K562 (cell line): ENCODE results near the gene TSC1. TPM values are rescaled to one million over a fixed set of nuclear protein-coding genes. Genes with fewer than 3 reads are reported as not detected.

Source experiments
- ATAC-seq: fragments of 200-7000 bp; cut with Tn5 transposase; 3 replicates; pipeline ENCODE4 v1.9.1; 2020; ENCODE audit warnings: moderate library complexity
- BruUV-seq: library from RNA; stranded (reverse); fragments of 400-500 nt; replicated peaks from 2 replicates; lab custom pipeline; 2021; lab: Mats Ljungman, UMichigan
- CTCF ChIA-PET: fragments of 300-600 bp; formaldehyde crosslinking; extraction: SDS; loops from one replicate; lab custom pipeline; 2021; ENCODE audit warnings: low intra/inter-chr PET ratio; lab: Yijun Ruan, JAX
- POLR2A ChIA-PET: fragments of 300-600, 350-650 bp; sonication (Branson Sonifier 250); formaldehyde crosslinking; extraction: SDS; loops from one replicate; lab custom pipeline; 2021; ENCODE audit warnings: antibody characterized with exemption, inconsistent platforms; lab: Yijun Ruan, JAX
- DNase-seq, 4 experiments: peaks; one replicate each; pipeline versions ENCODE4 v3.0.0 to v3.0.0-alpha.2; 2011 to 2018; ENCODE audit warnings: low spot score in 3 of 4, mixed read lengths in 3 of 4; ENCODE audit errors: extremely low read depth in 1 of 4
- FAIRE-seq: peaks from 2 replicates; lab custom pipeline; 2011; peaks lifted over from hg19 to GRCh38; lab: Jason Lieb, UNC
- H2AFZ ChIP-seq: 2 replicates; pipeline ENCODE4 v1.6.0; 2011; ENCODE audit warnings: low read depth, low read length, control low read depth, inconsistent platforms
- H3K27ac ChIP-seq: fragments of 200-600 bp; 3 replicates; pipeline ENCODE4 v1.8.0; 2011; ENCODE audit warnings: low read depth, mild to moderate bottlenecking, control low read depth, inconsistent platforms, low read length, moderate library complexity, mixed read lengths; ENCODE audit errors: extremely low read depth
- H3K27me3 ChIP-seq, 2 experiments: fragments of 300-600 bp in 1 of 2; 2 replicates in 1 of 2; 3 replicates in 1 of 2; pipeline versions ENCODE4 v1.6.0 to v1.8.0; 2011; ENCODE audit warnings: inconsistent platforms in 2 of 2, low read length in 2 of 2, mild to moderate bottlenecking in 1 of 2, mixed read lengths in 1 of 2, moderate library complexity in 1 of 2; ENCODE audit not compliant: control insufficient read depth in 2 of 2, insufficient read depth in 2 of 2
- H3K36me3 ChIP-seq: fragments of 300-600 bp; 3 replicates; pipeline ENCODE4 v1.8.0; 2011; ENCODE audit warnings: mild to moderate bottlenecking, low read length, inconsistent platforms; ENCODE audit not compliant: control insufficient read depth, insufficient read depth
- H3K4me1 ChIP-seq, 2 experiments: fragments of 200-600 bp in 1 of 2; replicated peaks in 1 of 2; 2 replicates in 1 of 2; 3 replicates in 1 of 2; pipeline versions ENCODE4 v1.5.1 to v1.8.0; 2011; ENCODE audit warnings: inconsistent platforms in 2 of 2, low read length in 2 of 2, mild to moderate bottlenecking in 1 of 2, mixed read lengths in 1 of 2, moderate library complexity in 1 of 2; ENCODE audit not compliant: control insufficient read depth in 2 of 2, insufficient read depth in 2 of 2
- H3K4me2 ChIP-seq: 2 replicates; pipeline ENCODE4 v1.6.1; 2011; ENCODE audit warnings: low read length, control low read depth, inconsistent platforms, mixed read lengths; ENCODE audit not compliant: insufficient read depth
- H3K4me3 ChIP-seq: fragments of 200-600 bp; sonication (generic), shearing (Covaris generic); 2 replicates; pipeline ENCODE4 v1.5.1; 2016; ENCODE audit warnings: control low read depth, inconsistent platforms
- H3K79me2 ChIP-seq: fragments of 200-600 bp; 3 replicates; pipeline ENCODE4 v1.8.0; 2011; ENCODE audit warnings: low read length, inconsistent platforms; ENCODE audit not compliant: control insufficient read depth, insufficient read depth
- H3K9ac ChIP-seq, 2 experiments: 2 replicates each; pipeline versions ENCODE4 v1.6.0 to v1.6.1; 2011; ENCODE audit warnings: low read depth in 2 of 2, low read length in 2 of 2, control low read depth in 1 of 2, inconsistent platforms in 1 of 2, mild to moderate bottlenecking in 1 of 2, mixed read lengths in 1 of 2; ENCODE audit not compliant: insufficient read depth in 1 of 2
- H3K9me1 ChIP-seq: one replicate; pipeline ENCODE4 v1.6.0; 2011; ENCODE audit warnings: inconsistent platforms, mild to moderate bottlenecking, low read length, moderate library complexity; ENCODE audit not compliant: control insufficient read depth, insufficient read depth
- H3K9me3 ChIP-seq: replicated peaks from 2 replicates; pipeline ENCODE4 v1.5.1; 2011; ENCODE audit warnings: low read depth, low read length, inconsistent platforms; ENCODE audit not compliant: control insufficient read depth, insufficient read depth
- H4K20me1 ChIP-seq: replicated peaks from 2 replicates; pipeline ENCODE4 v1.6.1; 2011; ENCODE audit warnings: low read length, inconsistent platforms, mixed read lengths; ENCODE audit not compliant: control insufficient read depth, insufficient read depth
- REST ChIP-seq, 2 experiments: fragments of 450-650 bp; formaldehyde crosslinking in 1 of 2; IDR thresholded peaks; 2 replicates each; pipeline versions ENCODE4 v1.4.0 to v1.6.1; 2014 to 2020; ENCODE audit warnings: mild to moderate bottlenecking in 2 of 2, borderline replicate concordance in 1 of 2, low read depth in 1 of 2
- TAF15 ChIP-seq: fragments of 200-400 bp; formaldehyde crosslinking; IDR thresholded peaks from 2 replicates; pipeline ENCODE4 v1.6.1; 2017; ENCODE audit warnings: mild to moderate bottlenecking, low read depth, low read length, moderate library complexity
- WGBS: fragments of 100-300 bp; shearing (Covaris generic); methylation state at CpG from one replicate; pipeline ENCODE4 v1.1.6; 2016; ENCODE audit warnings: low coverage, mixed read lengths; ENCODE audit not compliant: insufficient coverage; ENCODE audit errors: missing lambda C conversion rate; 5-methylcytosine and 5-hydroxymethylcytosine counted together
- in situ Hi-C: fragments of 300-500 bp; cut with MboI; formaldehyde crosslinking; loops from 4 replicates; pipeline ENCODE4 v1.15.0; 2018; ENCODE audit warnings: inconsistent platforms, mixed read lengths
- intact Hi-C: fragments of 100-400 bp; cut with micrococcal nuclease; formaldehyde crosslinking; loops from 2 replicates; pipeline ENCODE4 v1.14.2; 2022
- polyA plus RNA-seq, 8 experiments: library from polyadenylated mRNA; depleted of rRNA in 4 of 8; stranded (reverse) in 5 of 8; unstranded in 3 of 8; fragments of >200 nt; fragmentation: Nextera tagmentation in 2 of 8; fragmentation: Illumina TruSeq in 1 of 8; extraction: Ambion mirVana in 2 of 8; extraction: Trizol in 1 of 8; gene quantifications; 2 replicates each; pipeline versions ENCODE4 v1.2.1 to v1.2.3, GENCODE V29; 2011 to 2014; ENCODE audit warnings: inconsistent platforms in 1 of 8, missing spikeins in 1 of 8
- total RNA-seq, 7 experiments: library from RNA; depleted of rRNA in 6 of 7; stranded (reverse); fragments of >200 nt in 6 of 7; fragmentation: Illumina TruSeq in 2 of 7; extraction: Trizol in 2 of 7; gene quantifications; 2 replicates each; pipeline versions ENCODE4 v1.2.1 to v1.2.3, GENCODE V29; 2011 to 2021; ENCODE audit warnings: low replicate concordance in 1 of 7

Gene TSC1
- total and polyA plus RNA-seq, 9 of the 15 experiments (the other 6 are each of a cell fraction or from before 2014, with no cell fraction given), result 6.9 to 37.6 (median 18.6) TPM

- Histone ChIP-seq H3K4me3 (no peak overlapping the region), H3K27me3 (peaks cover 11 to 15% of the 10 kb centered on the region in 2 experiments; a peak in 4 of 5 replicates), H3K9me3 (no peaks in the 10 kb centered on the region), H3K79me2 (no peaks in the 10 kb centered on the region), H3K36me3 (peaks cover 30% of the 10 kb centered on the region; the same call in 2 of the 3 replicates), H3K9me1 (no peaks in the 10 kb centered on the region), H2AFZ (no peak overlapping the region), H4K20me1 (0 out of 2 replicates have a peak, but pooled peaks cover 4% of the 10 kb centered on the region), H3K4me2 (no peak overlapping the region), H3K27ac (no peak overlapping the region), H3K9ac (no peak overlapping the region), H3K4me1 (peaks cover 0 to 2% of the 10 kb centered on the region in 2 experiments; a peak in 2 of 5 replicates)
- in situ Hi-C loops, result no loop called here
- FAIRE-seq, result no peak
- no TSS peak for BruUV-seq
- no peak for DNase-seq
- 0 out of 3 replicates have a peak, but pooled peaks have one; percentile 47 for ATAC-seq
- CTCF ChIA-PET, result no interaction called here
- POLR2A ChIA-PET, result interaction anchor here (0.8 kb wide), 1 partner anchor 11 kb away, joined by 3 read pairs; no protein-coding TSS in a partner anchor
- TF ChIP-seq TAF15, result no peak
- peak; percentile 51; the same call in 1 of the 2 replicates for TF ChIP-seq REST (IDR thresholded peaks at IDR 0.05; ENCODE audit: borderline replicate concordance)
- TF ChIP-seq REST (CRISPR knock-in tag; IDR thresholded peaks at IDR 0.05; ENCODE audit: low read depth), result no peak
- intact Hi-C loops, result no loop called here
- 65% methylated on average over 5 of the region's 5 CpGs for WGBS
These were observed 50.1 kb downstream of the TSC1 start for GRCh38 chr9:132894346-132894745.
